HG03103 (cell line): ENCODE results near the gene MRTFA.
"Not testable (repeated sequence)": the region's sequence is repeated elsewhere in the genome, so short reads cannot be mapped to it uniquely, and the experiment has no call there.

Experiments
- ATAC-seq: cut with Tn5 transposase; IDR thresholded peaks from one replicate; pipeline ENCODE4 v1.9.1; 2021; ENCODE audit warnings: low read depth; ENCODE audit not compliant: unreplicated experiment

The MRTFA gene

GRCh38 chr22:40660730-40661129, 24.2 kb upstream of the MRTFA start:
- no peak for ATAC-seq

- ATAC-seq, result no peak
Observed at GRCh38 chr22:40659166-40659565, 22.6 kb upstream of the MRTFA start.

- ATAC-seq, result not testable (repeated sequence)
Observed at GRCh38 chr22:40656651-40657050, 20.1 kb upstream of the MRTFA start.

- ATAC-seq, result not testable (repeated sequence)
Observed at GRCh38 chr22:40655941-40656340, 19.4 kb upstream of the MRTFA start.

- no peak for ATAC-seq
Observed at GRCh38 chr22:40654522-40655167, 18.1 kb upstream of the MRTFA start.

GRCh38 chr22:40653361-40653760, 16.8 kb upstream of the MRTFA start:
- ATAC-seq, result no peak

GRCh38 chr22:40651563-40652501, 15.3 kb upstream of the MRTFA start:
- no peak for ATAC-seq

GRCh38 chr22:40651057-40651456, 14.5 kb upstream of the MRTFA start:
- ATAC-seq, result no peak

- ATAC-seq, result no peak
Observed at GRCh38 chr22:40648386-40648785, 11.9 kb upstream of the MRTFA start.

GRCh38 chr22:40645579-40646197, 9.2 kb upstream of the MRTFA start:
- ATAC-seq, result no peak

- no peak for ATAC-seq
Observed at GRCh38 chr22:40642316-40642715, 5.8 kb upstream of the MRTFA start.

- ATAC-seq, result no peak
Observed at GRCh38 chr22:40641269-40641668, 4.8 kb upstream of the MRTFA start.

GRCh38 chr22:40638261-40638660, 1.7 kb upstream of the MRTFA start:
- ATAC-seq, result no peak

- no peak for ATAC-seq
Observed at GRCh38 chr22:40637183-40638150, 948 bp upstream of the MRTFA start.

- ATAC-seq, result peak; percentile 21
Observed at GRCh38 chr22:40635940-40636379, 559 bp downstream of the MRTFA start.

GRCh38 chr22:40635043-40635939, 1.2 kb downstream of the MRTFA start:
- no peak for ATAC-seq

GRCh38 chr22:40634119-40634903, 2.2 kb downstream of the MRTFA start:
- ATAC-seq, result no peak

GRCh38 chr22:40633036-40633435, 3.5 kb downstream of the MRTFA start:
- ATAC-seq, result no peak
